CD4-positive, alpha-beta T cell (primary cell): ENCODE results near the gene SMURF2. TPM values are rescaled to one million over a fixed set of nuclear protein-coding genes. Genes with fewer than 3 reads are reported as not detected.
A peak's percentile ranks its signal among the peaks of the same experiment; 100 is the strongest.

Experiments used
- ATAC-seq: fragments of 200-7000 bp; cut with Tn5 transposase; one replicate; pipeline ENCODE4 v1.10.0; 2022; ENCODE audit warnings: mild to moderate bottlenecking; ENCODE audit not compliant: poor library complexity
- CTCF ChIA-PET: fragments of 350-600 bp; sonication (Branson Sonifier 250); formaldehyde crosslinking; loops from one replicate; lab custom pipeline; 2021; ENCODE audit warnings: antibody characterized with exemption, inconsistent platforms; lab: Charles Lee
- POLR2A ChIA-PET: fragments of 350-600 bp; sonication (Branson Sonifier 250); formaldehyde crosslinking; loops from one replicate; lab custom pipeline; 2021; ENCODE audit warnings: antibody characterized with exemption, inconsistent platforms; lab: Charles Lee
- DNase-seq, 14 experiments: peaks; one replicate each; pipeline ENCODE4 v3.0.0-alpha.2; 2013 to 2020; ENCODE audit warnings: mixed read lengths in 2 of 14
- H3K27ac ChIP-seq, 2 donors: one replicate each; pipeline versions ENCODE4 v1.5.1 to v1.7.0; 2013; ENCODE audit warnings: low read length in 2 of 2, low read depth in 1 of 2, mild to moderate bottlenecking in 1 of 2
- H3K27me3 ChIP-seq, 2 experiments: 1 replicate in 1 of 2; 2 replicates in 1 of 2; pipeline versions ENCODE4 v1.6.1 to v1.7.0; 2013; ENCODE audit warnings: low read length in 2 of 2, control low read depth in 1 of 2, mild to moderate bottlenecking in 1 of 2, moderate library complexity in 1 of 2; ENCODE audit not compliant: insufficient read depth in 2 of 2, control insufficient read depth in 1 of 2
- H3K36me3 ChIP-seq: one replicate; pipeline ENCODE4 v1.6.1; 2013; ENCODE audit warnings: low read length, control low read depth; ENCODE audit not compliant: insufficient read depth
- H3K4me1 ChIP-seq: one replicate; pipeline ENCODE4 v1.6.1; 2013; ENCODE audit warnings: low read length, control low read depth; ENCODE audit not compliant: insufficient read depth
- H3K4me3 ChIP-seq: one replicate; pipeline ENCODE4 v1.5.1; 2013; ENCODE audit warnings: mild to moderate bottlenecking, low read length, moderate library complexity
- H3K9me3 ChIP-seq, 2 experiments: 1 replicate in 1 of 2; 2 replicates in 1 of 2; pipeline versions ENCODE4 v1.6.1 to v1.7.0; 2013; ENCODE audit warnings: low read length in 2 of 2, mild to moderate bottlenecking in 2 of 2, control low read depth in 1 of 2, moderate library complexity in 1 of 2; ENCODE audit not compliant: control insufficient read depth in 1 of 2, insufficient read depth in 1 of 2
- H3K27ac Mint-ChIP-seq: one replicate; pipeline ENCODE4 v1.8.0; 2020; ENCODE audit warnings: mixed read lengths
- H3K27me3 Mint-ChIP-seq: one replicate; pipeline ENCODE4 v1.8.0; 2021; ENCODE audit warnings: mixed read lengths
- H3K36me3 Mint-ChIP-seq: one replicate; pipeline ENCODE4 v1.8.0; 2021; ENCODE audit warnings: low read depth, mixed read lengths
- H3K4me1 Mint-ChIP-seq: one replicate; pipeline ENCODE4 v1.8.0; 2021; ENCODE audit warnings: low read depth, mixed read lengths
- H3K4me3 Mint-ChIP-seq: one replicate; pipeline ENCODE4 v1.8.0; 2020; ENCODE audit warnings: mild to moderate bottlenecking, mixed read lengths
- H3K9me3 Mint-ChIP-seq: one replicate; pipeline ENCODE4 v1.8.0; 2020; ENCODE audit warnings: mixed read lengths
- CTCF ChIP-seq: fragments of 200-600 bp; IDR thresholded peaks from one replicate; pipeline ENCODE4 v1.8.0; 2022; ENCODE audit warnings: antibody characterized with exemption, mild to moderate bottlenecking
- intact Hi-C, 2 experiments: fragments of 100-400 bp; cut with DNase I in 1 of 2; cut with micrococcal nuclease in 1 of 2; formaldehyde crosslinking; loops; one replicate each; pipeline versions ENCODE4 v1.15.1 to v1.9.0; 2023 to 2025; cut with DNase I, micrococcal nuclease
- total RNA-seq, 174 experiments: library from RNA in 2 of 174; stranded (reverse) in 2 of 174; gene quantifications; one replicate each; pipeline ENCODE4 v1.2.3 and lab custom pipeline; 2021 to 2026

Gene SMURF2
- total RNA-seq, 2 experiments from 2014 or later, result 28.0 to 29.7 TPM

- Histone ChIP-seq H3K9me3 (no peaks in the 10 kb centered on the region), H3K4me1 (peaks cover 35% of the 10 kb centered on the region), H3K27ac (no peak overlapping the region), H3K36me3 (no peaks in the 10 kb centered on the region), H3K4me3 (no peak overlapping the region), H3K27me3 (no peaks in the 10 kb centered on the region)
- peak overlapping the region; percentile 24 for H3K27ac Mint-ChIP-seq
- no peak overlapping the region for H3K4me3 Mint-ChIP-seq
- no peaks in the 10 kb centered on the region for H3K9me3 Mint-ChIP-seq
- peaks cover 76% of the 10 kb centered on the region for H3K4me1 Mint-ChIP-seq
- ChIA-PET POLR2A (interaction anchor here (0.9 kb wide), 1 partner anchor 127 kb away, joined by 3 read pairs; no protein-coding TSS in a partner anchor), CTCF (no interaction called here)
- peaks cover 23% of the 10 kb centered on the region for H3K36me3 Mint-ChIP-seq
- no peak for TF ChIP-seq CTCF
- no peaks in the 10 kb centered on the region for H3K27me3 Mint-ChIP-seq
- DNase-seq, result no peak
- intact Hi-C loops, result no loop called here
- no peak for ATAC-seq
Measured at GRCh38 chr17:64632606-64633005, 29.5 kb downstream of the SMURF2 start.

- ChIA-PET CTCF (no interaction called here), POLR2A (interaction anchor here (0.9 kb wide), 1 partner anchor 127 kb away, joined by 3 read pairs; no protein-coding TSS in a partner anchor)
- no peak overlapping the region for H3K27ac ChIP-seq
- no peaks in the 10 kb centered on the region for H3K9me3 ChIP-seq
- no peak overlapping the region for H3K4me3 ChIP-seq
- H3K36me3 ChIP-seq, result no peaks in the 10 kb centered on the region
- H3K9me3 Mint-ChIP-seq, result no peaks in the 10 kb centered on the region
- intact Hi-C loops, result no loop called here
- TF ChIP-seq CTCF, result no peak
- H3K36me3 Mint-ChIP-seq, result peaks cover 21% of the 10 kb centered on the region
- peaks cover 80% of the 10 kb centered on the region for H3K4me1 Mint-ChIP-seq
- H3K4me3 Mint-ChIP-seq, result no peak overlapping the region
- ATAC-seq (no peak), DNase-seq (no peak)
- no peaks in the 10 kb centered on the region for H3K27me3 ChIP-seq
- H3K27ac Mint-ChIP-seq, result peak overlapping the region; percentile 24
- H3K4me1 ChIP-seq, result peaks cover 37% of the 10 kb centered on the region
- no peaks in the 10 kb centered on the region for H3K27me3 Mint-ChIP-seq
Measured at GRCh38 chr17:64632194-64632593, 29.9 kb downstream of the SMURF2 start.

DNA sequence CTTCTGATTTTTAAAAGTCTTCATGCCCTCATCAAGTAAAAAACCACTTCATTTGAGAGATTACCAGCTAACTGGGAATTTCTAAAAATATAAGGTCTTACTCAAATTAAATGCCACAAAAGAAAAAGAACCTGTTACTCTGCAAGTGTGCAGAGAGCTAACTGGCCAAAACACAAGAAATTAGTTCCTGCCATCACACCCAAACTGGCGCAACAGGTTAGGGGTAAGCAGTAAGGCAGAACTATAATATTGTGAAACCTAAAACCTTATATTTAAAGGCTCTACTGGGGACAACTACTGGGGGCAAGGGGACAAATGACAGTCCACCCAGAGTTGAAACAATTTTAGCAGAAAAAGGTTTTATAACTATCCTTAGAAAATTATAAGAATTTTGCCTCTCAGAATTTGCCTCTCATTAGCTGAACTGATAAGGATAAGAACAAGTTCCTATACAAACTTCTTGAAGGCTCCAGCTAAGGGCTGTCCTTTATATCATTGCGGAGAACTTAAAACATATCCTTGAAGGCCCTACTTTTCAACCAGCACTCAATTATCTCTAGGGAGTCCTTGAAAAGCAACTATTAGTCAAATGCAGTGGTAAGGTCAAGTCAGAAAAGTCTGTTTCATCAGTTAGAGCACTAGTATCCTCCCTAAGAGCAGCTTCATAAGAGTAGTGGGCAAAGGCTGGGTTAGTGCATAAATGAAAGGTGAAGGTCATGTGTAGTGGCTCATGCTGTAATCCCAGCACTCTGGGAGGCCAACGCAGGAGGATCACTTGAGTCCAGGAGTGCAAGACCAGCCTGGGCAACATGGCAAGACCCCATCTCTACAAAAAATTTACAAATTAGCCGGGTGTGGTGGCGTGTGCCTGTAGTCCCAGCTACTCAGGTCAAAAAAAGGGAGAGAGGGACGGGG, 31.5 kb downstream of the SMURF2 start:
- Mint-ChIP-seq H3K27ac (no peak overlapping the region), H3K9me3 (no peaks in the 10 kb centered on the region), H3K36me3 (peaks cover 17% of the 10 kb centered on the region), H3K27me3 (no peaks in the 10 kb centered on the region), H3K4me3 (no peak overlapping the region), H3K4me1 (peaks cover 81% of the 10 kb centered on the region)
- no peaks in the 10 kb centered on the region for H3K9me3 ChIP-seq
- POLR2A ChIA-PET, result no interaction called here
- DNase-seq (no peak), ATAC-seq (no peak)
- no peaks in the 10 kb centered on the region for H3K36me3 ChIP-seq
- H3K4me3 ChIP-seq, result no peak overlapping the region
- H3K4me1 ChIP-seq, result peaks cover 32% of the 10 kb centered on the region
- intact Hi-C loops, result no loop called here
- no peak overlapping the region for H3K27ac ChIP-seq
- H3K27me3 ChIP-seq, result no peaks in the 10 kb centered on the region
- CTCF ChIA-PET, result interaction anchor here (1.1 to 1.8 kb wide), 2 partner anchors 19 kb away, joined by 3 to 5 read pairs; no protein-coding TSS in a partner anchor
- TF ChIP-seq CTCF, result no peak
